Smooth muscle cell (in vitro differentiated cells): Measurements from ENCODE around the gene ABCC10. TPM values are rescaled to one million over a fixed set of nuclear protein-coding genes. Genes with fewer than 3 reads are reported as not detected.
"Not testable (repeated sequence)": the region's sequence is repeated elsewhere in the genome, so short reads cannot be mapped to it uniquely, and the experiment has no call there.

Experiments
- DNase-seq: peaks from one replicate; lab custom pipeline; 2025; ENCODE audit not compliant: unreplicated experiment; lab: John Stamatoyannopoulos, UW
- H2AFZ ChIP-seq: fragments of 200-600 bp; sonication (generic); 2 replicates; pipeline ENCODE4 v1.6.0; 2016; ENCODE audit warnings: antibody characterized with exemption, low read depth, mild to moderate bottlenecking
- H3F3A ChIP-seq: fragments of 200-600 bp; sonication (generic); 2 replicates; pipeline ENCODE4 v1.6.0; 2017; ENCODE audit warnings: antibody characterized with exemption, low read depth
- H3K27ac ChIP-seq: fragments of 200-600 bp; sonication (generic); 2 replicates; pipeline ENCODE4 v1.5.1; 2016; ENCODE audit warnings: low read depth, mild to moderate bottlenecking
- H3K27me3 ChIP-seq: fragments of 200-600 bp; sonication (generic); 2 replicates; pipeline ENCODE4 v1.6.1; 2016; ENCODE audit warnings: low read depth, mild to moderate bottlenecking
- H3K36me3 ChIP-seq: fragments of 200-600 bp; sonication (generic); 2 replicates; pipeline ENCODE4 v1.5.1; 2016; ENCODE audit warnings: low read depth
- H3K4me1 ChIP-seq: fragments of 200-600 bp; sonication (generic); 2 replicates; pipeline ENCODE4 v1.5.1; 2016; ENCODE audit warnings: low read depth
- H3K4me2 ChIP-seq: fragments of 200-600 bp; sonication (generic); 2 replicates; pipeline ENCODE4 v1.6.0; 2016; ENCODE audit warnings: mild to moderate bottlenecking
- H3K4me3 ChIP-seq: fragments of 200-600 bp; sonication (generic); 2 replicates; pipeline ENCODE4 v1.5.1; 2016; ENCODE audit warnings: mild to moderate bottlenecking
- H3K79me2 ChIP-seq: fragments of 200-600 bp; sonication (generic); 2 replicates; pipeline ENCODE4 v1.6.0; 2016; ENCODE audit warnings: low read depth, mild to moderate bottlenecking
- H3K9ac ChIP-seq: fragments of 200-600 bp; sonication (generic); 2 replicates; pipeline ENCODE4 v1.6.0; 2016; ENCODE audit warnings: low read depth
- H3K9me3 ChIP-seq: fragments of 200-600 bp; sonication (generic); replicated peaks from 2 replicates; pipeline ENCODE4 v1.5.1; 2016; ENCODE audit warnings: low read depth
- H4K20me1 ChIP-seq: fragments of 200-600 bp; sonication (generic); 2 replicates; pipeline ENCODE4 v1.6.0; 2016; ENCODE audit warnings: low read depth
- WGBS: methylation state at CpG from one replicate; pipeline ENCODE4 v1.1.7; 2016; ENCODE audit warnings: low lambda C conversion rate; 5-methylcytosine and 5-hydroxymethylcytosine counted together
- polyA plus RNA-seq: library from polyadenylated mRNA; unstranded; fragments of >200 nt; fragmentation: Nextera tagmentation; extraction: Ambion mirVana; gene quantifications from 2 replicates; pipeline ENCODE4 v1.2.1, GENCODE V29; 2016
- total RNA-seq: library from RNA; depleted of rRNA; stranded (reverse); fragments of >200 nt; gene quantifications from 2 replicates; pipeline ENCODE4 v1.2.3, GENCODE V29; 2014
- TF ChIP-seq, protein P1 (sequence below): fragments of 200-600 bp; sonication (generic); IDR thresholded peaks from 2 replicates; pipeline ENCODE4 v1.5.1; 2017; ENCODE audit warnings: borderline replicate concordance, mild to moderate bottlenecking, antibody characterized with exemption; ENCODE audit not compliant: insufficient read depth, poor library complexity, severe bottlenecking

ABCC10 gene
- total and polyA plus RNA-seq, 2 experiments from 2014 or later: 11.2 to 17.8 TPM

DNA sequence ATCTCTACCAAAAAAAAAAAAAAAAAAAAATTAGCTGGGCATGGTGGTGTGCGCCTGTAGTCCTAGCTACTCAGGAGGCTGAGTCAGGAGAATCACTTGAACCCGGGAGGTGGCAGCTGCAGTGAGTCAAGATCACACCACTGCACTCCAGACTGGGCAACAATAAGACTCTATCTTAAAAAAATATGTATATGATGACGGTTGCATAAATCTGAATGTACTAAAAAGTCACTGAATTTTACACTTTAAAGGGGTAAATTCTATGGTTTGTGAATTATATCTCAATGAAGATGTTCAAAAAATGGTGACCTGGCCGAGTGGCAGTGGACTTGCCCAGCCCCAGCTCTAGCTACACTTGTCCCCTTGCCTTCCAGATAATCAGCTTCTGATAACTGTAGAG is 10.4 kb upstream of the ABCC10 start:
- no peak overlapping the region for H3K4me3 ChIP-seq
- no peaks in the 10 kb centered on the region for H3K36me3 ChIP-seq
- no peaks in the 10 kb centered on the region for H3F3A ChIP-seq
- no peak for DNase-seq
- H3K79me2 ChIP-seq: no peaks in the 10 kb centered on the region
- no peaks in the 10 kb centered on the region for H3K27me3 ChIP-seq
- H3K9me3 ChIP-seq: no peaks in the 10 kb centered on the region
- WGBS: 86% methylated on average over 4 of the region's 4 CpGs
- H4K20me1 ChIP-seq: no peaks in the 10 kb centered on the region
- H3K4me1 ChIP-seq: no peaks in the 10 kb centered on the region
- H2AFZ ChIP-seq: no peak overlapping the region
- no peak overlapping the region for H3K9ac ChIP-seq
- H3K4me2 ChIP-seq: no peak overlapping the region
- TF ChIP-seq, protein P1, sequence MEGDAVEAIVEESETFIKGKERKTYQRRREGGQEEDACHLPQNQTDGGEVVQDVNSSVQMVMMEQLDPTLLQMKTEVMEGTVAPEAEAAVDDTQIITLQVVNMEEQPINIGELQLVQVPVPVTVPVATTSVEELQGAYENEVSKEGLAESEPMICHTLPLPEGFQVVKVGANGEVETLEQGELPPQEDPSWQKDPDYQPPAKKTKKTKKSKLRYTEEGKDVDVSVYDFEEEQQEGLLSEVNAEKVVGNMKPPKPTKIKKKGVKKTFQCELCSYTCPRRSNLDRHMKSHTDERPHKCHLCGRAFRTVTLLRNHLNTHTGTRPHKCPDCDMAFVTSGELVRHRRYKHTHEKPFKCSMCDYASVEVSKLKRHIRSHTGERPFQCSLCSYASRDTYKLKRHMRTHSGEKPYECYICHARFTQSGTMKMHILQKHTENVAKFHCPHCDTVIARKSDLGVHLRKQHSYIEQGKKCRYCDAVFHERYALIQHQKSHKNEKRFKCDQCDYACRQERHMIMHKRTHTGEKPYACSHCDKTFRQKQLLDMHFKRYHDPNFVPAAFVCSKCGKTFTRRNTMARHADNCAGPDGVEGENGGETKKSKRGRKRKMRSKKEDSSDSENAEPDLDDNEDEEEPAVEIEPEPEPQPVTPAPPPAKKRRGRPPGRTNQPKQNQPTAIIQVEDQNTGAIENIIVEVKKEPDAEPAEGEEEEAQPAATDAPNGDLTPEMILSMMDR: no peak
- H3K27ac ChIP-seq: no peak overlapping the region

DNA sequence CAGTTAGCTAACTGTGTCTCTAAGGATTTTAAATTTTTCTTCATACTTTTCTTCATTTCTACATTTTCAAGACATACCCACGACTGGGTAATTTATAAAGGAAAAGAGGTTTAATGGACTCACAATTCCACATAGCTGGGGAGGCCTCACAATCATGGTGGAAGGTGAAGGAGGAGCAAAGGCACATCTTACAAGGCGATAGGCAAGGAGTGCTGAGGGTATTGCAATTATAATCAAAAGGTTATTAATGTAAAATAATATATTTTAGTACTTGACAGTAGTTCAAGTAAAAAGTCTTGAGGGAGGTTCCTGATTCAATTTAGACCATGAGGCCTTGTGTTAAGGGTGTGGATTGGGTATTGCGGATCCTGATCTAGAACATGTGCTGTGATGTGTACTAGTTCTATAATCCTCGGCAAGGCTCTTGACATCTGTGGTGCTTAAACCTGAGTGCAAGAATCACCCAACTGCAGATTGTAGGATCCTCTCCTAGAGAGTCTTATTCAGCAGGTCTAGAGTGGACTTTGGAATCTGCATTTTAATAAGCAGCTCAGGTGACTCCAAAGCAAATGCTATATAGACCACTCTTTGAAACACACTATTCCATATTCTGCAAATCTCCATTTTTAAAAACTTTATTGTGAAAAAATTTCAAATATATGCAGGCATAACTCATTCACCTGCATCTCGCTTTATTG is 7.2 kb upstream of the ABCC10 start:
- Histone ChIP-seq H3K4me2 (no peak overlapping the region), H3K9ac (no peak overlapping the region), H3K9me3 (no peaks in the 10 kb centered on the region)

DNA sequence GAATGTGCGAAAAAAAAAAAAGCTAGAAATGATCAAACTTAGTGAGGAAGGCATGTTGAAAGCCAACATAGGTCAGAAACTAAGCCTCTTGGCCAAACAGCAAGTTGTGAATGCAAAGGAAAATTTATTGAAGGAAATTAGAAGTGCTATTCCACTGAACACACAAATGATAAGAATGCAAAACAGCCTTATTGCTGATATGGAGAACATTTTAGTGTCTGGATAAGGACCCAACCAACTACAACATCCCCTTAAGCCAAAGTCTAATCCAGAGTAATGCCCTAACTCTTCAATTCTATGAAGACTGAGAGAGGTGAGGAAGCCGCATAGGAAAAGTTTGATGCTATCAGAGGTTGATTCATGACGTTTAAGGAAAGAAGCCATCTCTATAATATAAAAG is 5.5 kb upstream of the ABCC10 start:
- no peak for DNase-seq
- Histone ChIP-seq H3K4me1 (no peaks in the 10 kb centered on the region), H2AFZ (no peak overlapping the region), H3K9ac (no peak overlapping the region), H4K20me1 (no peaks in the 10 kb centered on the region), H3K4me2 (no peak overlapping the region), H3K79me2 (no peaks in the 10 kb centered on the region), H3K4me3 (no peak overlapping the region), H3K27ac (no peak overlapping the region), H3K9me3 (no peaks in the 10 kb centered on the region), H3K36me3 (no peaks in the 10 kb centered on the region), H3F3A (no peaks in the 10 kb centered on the region), H3K27me3 (no peaks in the 10 kb centered on the region)
- TF ChIP-seq, protein P1: no peak
- WGBS: 76% methylated on average over 3 of the region's 3 CpGs

More for the DNA sequence above, 7.2 kb upstream of the ABCC10 start:
- no peak overlapping the region for H3K27ac ChIP-seq
- H3K4me3 ChIP-seq: no peak overlapping the region
- H3K79me2 ChIP-seq: no peaks in the 10 kb centered on the region
- DNase-seq: no peak
- H3F3A ChIP-seq: no peaks in the 10 kb centered on the region
- no peaks in the 10 kb centered on the region for H4K20me1 ChIP-seq
- H3K36me3 ChIP-seq: no peaks in the 10 kb centered on the region
- H2AFZ ChIP-seq: no peak overlapping the region
- TF ChIP-seq, protein P1: no peak
- no peaks in the 10 kb centered on the region for H3K27me3 ChIP-seq
- 81% methylated on average over 5 of the region's 5 CpGs for WGBS
- no peaks in the 10 kb centered on the region for H3K4me1 ChIP-seq

DNA sequence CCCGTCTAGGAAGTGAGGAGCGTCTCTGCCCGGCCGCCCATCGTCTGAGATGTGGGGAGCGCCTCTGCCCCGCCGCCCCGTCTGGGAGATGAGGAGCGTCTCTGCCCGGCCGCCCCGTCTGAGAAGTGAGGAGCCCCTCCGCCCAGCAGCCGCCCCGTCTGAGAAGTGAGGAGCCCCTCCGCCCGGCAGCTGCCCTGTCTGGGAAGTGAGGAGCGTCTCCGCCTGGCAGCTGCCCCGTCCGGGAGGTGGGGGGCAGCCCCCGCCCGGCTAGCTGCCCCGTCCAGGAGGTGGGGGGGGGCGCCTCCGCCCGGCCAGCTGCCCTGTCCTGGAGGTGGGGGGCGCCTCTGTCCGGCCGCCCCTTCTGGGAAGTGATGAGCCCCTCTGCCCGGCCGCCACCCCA is 2.3 kb upstream of the ABCC10 start:
- H3K4me1 ChIP-seq: peaks cover 10% of the 10 kb centered on the region
- H3K27ac ChIP-seq, H2AFZ ChIP-seq, H3K36me3 ChIP-seq, DNase-seq, H3K9me3 ChIP-seq, H3F3A ChIP-seq, H3K4me3 ChIP-seq, H3K27me3 ChIP-seq, H3K9ac ChIP-seq, H3K4me2 ChIP-seq, H4K20me1 ChIP-seq: not testable (repeated sequence)
- peaks cover 18% of the 10 kb centered on the region for H3K79me2 ChIP-seq
- WGBS: 97% methylated on average over 20 of the region's 33 CpGs
